Measurements from ENCODE around the gene IDH3G. TPM values are rescaled to one million over a fixed set of nuclear protein-coding genes. Genes with fewer than 3 reads are reported as not detected.

IDH3G gene
- total and polyA plus RNA-seq, 2 experiments from 2014 or later, result 99.8 to 110 TPM

- Histone ChIP-seq H3K27ac (no peak overlapping the region), H3K4me1 (ENCODE audit: low read depth) (no peaks in the 10 kb centered on the region), H3K9me3 (ENCODE audit: low read depth) (no peaks in the 10 kb centered on the region), H3K27me3 (no peaks in the 10 kb centered on the region), H3K36me3 (no peaks in the 10 kb centered on the region), H3K4me3 (no peak overlapping the region)
- DNase-seq (ENCODE audit: low read depth in 1 of 2, low spot score in 1 of 2), result no peak
- TF ChIP-seq CTCF (IDR thresholded peaks at IDR 0.05; ENCODE audit: low read depth, low read length), result no peak
Observed at GRCh38 chrX:153804100-153804595, 10.0 kb upstream of the IDH3G start.

- Histone ChIP-seq H3K4me3 (no peak overlapping the region), H3K4me1 (ENCODE audit: low read depth) (no peaks in the 10 kb centered on the region), H3K36me3 (no peaks in the 10 kb centered on the region), H3K27me3 (no peaks in the 10 kb centered on the region), H3K9me3 (ENCODE audit: low read depth) (no peaks in the 10 kb centered on the region), H3K27ac (no peak overlapping the region)
- TF ChIP-seq CTCF (IDR thresholded peaks at IDR 0.05; ENCODE audit: low read depth, low read length), result no peak
- no peak for DNase-seq (ENCODE audit: low read depth in 1 of 2, low spot score in 1 of 2)
Observed at GRCh38 chrX:153803211-153804099, 9.3 kb upstream of the IDH3G start.

GRCh38 chrX:153802513-153803045 is 8.4 kb upstream of the IDH3G start:
- no peak overlapping the region for H3K4me3 ChIP-seq
- DNase-seq (ENCODE audit: low read depth in 1 of 2, low spot score in 1 of 2), result no peak
- H3K36me3 ChIP-seq, result no peaks in the 10 kb centered on the region
- no peak for TF ChIP-seq CTCF (IDR thresholded peaks at IDR 0.05; ENCODE audit: low read depth, low read length)
- H3K27me3 ChIP-seq, result no peaks in the 10 kb centered on the region
- no peaks in the 10 kb centered on the region for H3K4me1 ChIP-seq (ENCODE audit: low read depth)
- H3K27ac ChIP-seq, result no peak overlapping the region
- no peaks in the 10 kb centered on the region for H3K9me3 ChIP-seq (ENCODE audit: low read depth)

- Histone ChIP-seq H3K9me3 (ENCODE audit: low read depth) (no peaks in the 10 kb centered on the region), H3K27me3 (no peaks in the 10 kb centered on the region), H3K27ac (no peak overlapping the region), H3K36me3 (no peaks in the 10 kb centered on the region), H3K4me1 (ENCODE audit: low read depth) (no peaks in the 10 kb centered on the region), H3K4me3 (no peak overlapping the region)
- TF ChIP-seq CTCF (IDR thresholded peaks at IDR 0.05; ENCODE audit: low read depth, low read length), result no peak
- DNase-seq (ENCODE audit: low read depth in 1 of 2, low spot score in 1 of 2), result no peak
Observed at GRCh38 chrX:153801669-153802068, 7.5 kb upstream of the IDH3G start.

- Histone ChIP-seq H3K27ac (no peak overlapping the region), H3K9me3 (ENCODE audit: low read depth) (no peaks in the 10 kb centered on the region), H3K27me3 (no peaks in the 10 kb centered on the region), H3K4me1 (ENCODE audit: low read depth) (no peaks in the 10 kb centered on the region), H3K36me3 (no peaks in the 10 kb centered on the region), H3K4me3 (no peak overlapping the region)
- no peak for TF ChIP-seq CTCF (IDR thresholded peaks at IDR 0.05; ENCODE audit: low read depth, low read length)
- no peak for DNase-seq (ENCODE audit: low read depth in 1 of 2, low spot score in 1 of 2)
Observed at GRCh38 chrX:153800746-153801145, 6.6 kb upstream of the IDH3G start.
